Lower leg skin (tissue), 3 donors: ENCODE results near the gene TACC3.

Experiments
- POLR2A ChIP-seq, 2 donors: fragments of 450-650 bp; IDR thresholded peaks; one replicate each; pipeline ENCODE4 v1.6.1; 2016 to 2017; ENCODE audit warnings: antibody characterized with exemption in 2 of 2, mild to moderate bottlenecking in 1 of 2, moderate library complexity in 1 of 2
- TF ChIP-seq, protein P1 (sequence below), 3 donors: fragments of 450-650 bp; IDR thresholded peaks; one replicate each; pipeline ENCODE4 v1.5.1; 2016; ENCODE audit warnings: antibody characterized with exemption in 3 of 3, mild to moderate bottlenecking in 3 of 3, moderate library complexity in 2 of 3

DNA sequence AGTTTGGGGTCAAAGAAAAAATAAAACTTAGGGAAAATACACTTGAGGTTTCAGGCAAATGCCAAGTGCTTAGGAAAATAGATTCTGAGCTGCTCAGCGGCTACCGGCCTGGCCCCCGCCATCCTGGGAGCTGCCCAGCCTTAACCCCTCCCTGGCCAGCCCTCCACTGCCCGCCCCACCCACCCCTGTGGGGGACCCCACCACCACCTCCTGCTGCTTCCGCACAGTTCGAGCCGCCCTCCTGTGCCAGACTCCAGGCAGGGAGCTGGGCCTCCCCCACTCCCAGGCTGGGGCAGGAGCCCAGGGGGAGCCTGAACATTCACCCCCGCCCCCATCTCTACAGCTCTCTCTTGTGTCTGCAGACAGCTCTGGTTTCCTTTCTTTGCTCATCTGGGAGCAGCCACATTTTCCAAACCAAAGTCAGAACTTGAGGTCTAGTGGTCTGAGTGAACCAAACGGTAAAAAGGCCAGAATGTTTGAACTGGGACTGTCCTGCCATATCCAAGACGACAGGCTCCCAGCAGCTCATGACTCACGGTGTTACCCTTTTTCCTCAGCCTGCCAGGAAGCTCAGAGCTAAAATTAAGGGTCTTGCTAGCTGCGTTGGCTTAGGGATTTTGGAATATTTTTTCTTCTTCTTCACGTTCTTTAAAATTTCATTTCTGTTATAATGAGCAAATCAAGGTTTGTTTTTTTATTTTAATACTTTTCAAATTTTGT, 67.1 kb downstream of the TACC3 start:
- TF ChIP-seq, protein P1, sequence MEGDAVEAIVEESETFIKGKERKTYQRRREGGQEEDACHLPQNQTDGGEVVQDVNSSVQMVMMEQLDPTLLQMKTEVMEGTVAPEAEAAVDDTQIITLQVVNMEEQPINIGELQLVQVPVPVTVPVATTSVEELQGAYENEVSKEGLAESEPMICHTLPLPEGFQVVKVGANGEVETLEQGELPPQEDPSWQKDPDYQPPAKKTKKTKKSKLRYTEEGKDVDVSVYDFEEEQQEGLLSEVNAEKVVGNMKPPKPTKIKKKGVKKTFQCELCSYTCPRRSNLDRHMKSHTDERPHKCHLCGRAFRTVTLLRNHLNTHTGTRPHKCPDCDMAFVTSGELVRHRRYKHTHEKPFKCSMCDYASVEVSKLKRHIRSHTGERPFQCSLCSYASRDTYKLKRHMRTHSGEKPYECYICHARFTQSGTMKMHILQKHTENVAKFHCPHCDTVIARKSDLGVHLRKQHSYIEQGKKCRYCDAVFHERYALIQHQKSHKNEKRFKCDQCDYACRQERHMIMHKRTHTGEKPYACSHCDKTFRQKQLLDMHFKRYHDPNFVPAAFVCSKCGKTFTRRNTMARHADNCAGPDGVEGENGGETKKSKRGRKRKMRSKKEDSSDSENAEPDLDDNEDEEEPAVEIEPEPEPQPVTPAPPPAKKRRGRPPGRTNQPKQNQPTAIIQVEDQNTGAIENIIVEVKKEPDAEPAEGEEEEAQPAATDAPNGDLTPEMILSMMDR (IDR thresholded peaks at IDR 0.05) = no peak
- TF ChIP-seq POLR2A (IDR thresholded peaks at IDR 0.05) = no peak
